Spleen (tissue), 11 donors: Measurements from ENCODE around the gene RAB11A. TPM values are rescaled to one million over a fixed set of nuclear protein-coding genes. Genes with fewer than 3 reads are reported as not detected.

ENCODE experiments used
- DNase-seq: peaks from one replicate; pipeline ENCODE4 v3.0.0-alpha.2; 2020
- H3K27ac ChIP-seq, 8 donors: fragments of 200-600 bp; sonication (generic) in 7 of 8; 1 replicate in 4 of 8; 2 replicates in 4 of 8; pipeline versions ENCODE4 v1.5.0 to v1.8.0; 2016 to 2021; ENCODE audit warnings: inconsistent platforms in 4 of 8, mild to moderate bottlenecking in 4 of 8, moderate library complexity in 1 of 8
- H3K27me3 ChIP-seq, 7 donors: fragments of 200-600 bp; sonication (generic) in 6 of 7; replicated peaks in 1 of 7; 1 replicate in 4 of 7; 2 replicates in 3 of 7; pipeline versions ENCODE4 v1.5.0 to v1.8.0; 2016 to 2021; ENCODE audit warnings: inconsistent platforms in 3 of 7, mild to moderate bottlenecking in 1 of 7
- H3K36me3 ChIP-seq, 6 donors: fragments of 200-600 bp; sonication (generic) in 5 of 6; 1 replicate in 4 of 6; 2 replicates in 2 of 6; pipeline versions ENCODE4 v1.5.0 to v1.8.0; 2016 to 2021; ENCODE audit warnings: inconsistent platforms in 2 of 6
- H3K4me1 ChIP-seq, 6 donors: fragments of 200-600 bp; sonication (generic) in 5 of 6; 1 replicate in 3 of 6; 2 replicates in 3 of 6; pipeline versions ENCODE4 v1.5.0 to v1.8.0; 2016 to 2021; ENCODE audit warnings: inconsistent platforms in 3 of 6
- H3K4me3 ChIP-seq, 8 donors: fragments of 200-600 bp; sonication (generic) in 7 of 8; 1 replicate in 4 of 8; 2 replicates in 4 of 8; pipeline versions ENCODE4 v1.5.0 to v1.8.0; 2016 to 2021; ENCODE audit warnings: inconsistent platforms in 4 of 8, mild to moderate bottlenecking in 4 of 8, moderate library complexity in 2 of 8
- H3K9me3 ChIP-seq, 8 donors: fragments of 200-600 bp; sonication (generic) in 7 of 8; 1 replicate in 4 of 8; 2 replicates in 4 of 8; pipeline versions ENCODE4 v1.5.0 to v1.8.0; 2016 to 2021; ENCODE audit warnings: inconsistent platforms in 4 of 8
- POLR2A ChIP-seq, 3 donors: fragments of 450-650 bp; IDR thresholded peaks; one replicate each; pipeline ENCODE4 v1.5.1; 2017; ENCODE audit warnings: antibody characterized with exemption in 3 of 3, mild to moderate bottlenecking in 1 of 3
- POLR2AphosphoS5 ChIP-seq, 3 donors: sonication (generic); formaldehyde crosslinking; IDR thresholded peaks; one replicate each; pipeline ENCODE4 v1.5.1; 2017; ENCODE audit warnings: antibody characterized with exemption in 3 of 3
- WGBS, 5 donors: extraction: QIAGEN DNeasy Blood & Tissue Kit in 3 of 5; methylation state at CpG; one replicate each; pipeline versions ENCODE4 v1.1.5 to v1.1.7; 2013 to 2018; 5-methylcytosine and 5-hydroxymethylcytosine counted together
- intact Hi-C: fragments of 100-400 bp; cut with DNase I; formaldehyde crosslinking; loops from one replicate; pipeline ENCODE4 v1.15.0; 2023; ENCODE audit warnings: low total_unique reads
- polyA plus RNA-seq, 3 donors: library from polyadenylated mRNA; stranded (reverse); fragments of 200-250 nt; gene quantifications; one replicate each; pipeline ENCODE4 v1.2.1, GENCODE V29; 2013
- total RNA-seq, 7 donors: library from RNA; depleted of rRNA in 3 of 7; stranded (reverse); fragments of >200 nt in 3 of 7; fragmentation: NEBNext Ultra II Directional in 4 of 7; extraction: Animal tissue kit (Norgen Biotek cat#: 25700) in 4 of 7; gene quantifications; one replicate each; pipeline versions ENCODE4 v1.1.0 to v1.2.1, GENCODE V29; 2016 to 2021
- TF ChIP-seq, protein P1 (sequence below), 11 experiments: fragments of 200-600 bp in 7 of 11; fragments of 450-650 bp in 4 of 11; sonication (generic) in 4 of 11; IDR thresholded peaks in 8 of 11; conservative IDR thresholded peaks in 3 of 11; 1 replicate in 7 of 11; 2 replicates in 4 of 11; pipeline versions ENCODE4 v1.4.0 to v1.8.0; 2016 to 2021; ENCODE audit warnings: antibody characterized with exemption in 11 of 11, inconsistent platforms in 4 of 11, mild to moderate bottlenecking in 1 of 11
- donor health status: healthy with polysubstance abuse.
- donor health status: DM: no; HTN: no; CAD: no; lungs with moderate emphysema.
- donor health status: DM: no; HTN: no; CAD: no.
- donor health status: Bipolar disorder and iron deficiency.
- donor health status: healthy.
- donor health status: DM: no; HTN: no; CAD: no.
- donor health status: DM: yes; HTN: yes; CAD: no.

RAB11A gene
- total and polyA plus RNA-seq, 10 donors, result 86.7 to 313 (median 235) TPM

DNA sequence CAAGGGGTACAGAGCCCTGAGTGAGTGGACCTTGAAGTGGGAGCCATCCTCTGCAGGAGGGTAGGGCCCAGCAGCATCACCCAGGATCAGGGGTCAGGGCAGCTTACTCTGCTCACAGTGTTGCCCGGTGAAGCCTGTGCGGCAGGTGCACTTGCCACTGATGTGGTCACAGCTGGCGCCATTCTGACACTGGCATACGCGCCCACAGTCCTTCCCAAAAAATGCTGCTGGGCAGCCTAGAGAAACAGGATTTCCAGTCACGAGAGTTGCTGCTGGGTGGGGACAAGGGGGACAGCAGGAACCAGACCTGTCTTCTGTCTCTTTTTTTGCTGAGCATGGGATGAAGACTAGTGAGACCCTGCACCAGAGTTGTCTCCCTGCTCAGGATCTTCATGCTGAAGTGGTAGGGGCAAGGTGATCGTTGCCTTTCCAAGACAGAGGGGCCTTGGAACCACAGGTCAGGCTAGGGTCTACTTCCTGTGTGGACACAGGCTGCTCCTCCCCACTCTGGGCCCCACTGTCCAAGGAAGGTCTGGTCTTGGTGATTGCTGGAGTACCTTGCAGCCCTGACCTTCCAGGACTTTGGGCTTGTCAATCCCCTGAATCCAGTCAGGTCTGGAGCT is 46.9 kb downstream of the RAB11A start:
- 69 to 81% (median 73%) methylated on average over 6 to 7 of the region's 7 CpGs for WGBS, 5 donors
- H3K27me3 ChIP-seq, result no peaks in the 10 kb centered on the region
- DNase-seq, result no peak
- peaks cover 0 to 44% (median 3%) of the 10 kb centered on the region in 6 donors for H3K36me3 ChIP-seq
- no peak overlapping the region for H3K27ac ChIP-seq
- no peaks in the 10 kb centered on the region for H3K9me3 ChIP-seq
- intact Hi-C loops, result no loop called here
- no peak overlapping the region for H3K4me3 ChIP-seq
- TF ChIP-seq POLR2AphosphoS5 (IDR thresholded peaks at IDR 0.05) (peak in 1 of 3 donors; percentile 12), POLR2A (IDR thresholded peaks at IDR 0.05) (no peak)
- TF ChIP-seq, protein P1, sequence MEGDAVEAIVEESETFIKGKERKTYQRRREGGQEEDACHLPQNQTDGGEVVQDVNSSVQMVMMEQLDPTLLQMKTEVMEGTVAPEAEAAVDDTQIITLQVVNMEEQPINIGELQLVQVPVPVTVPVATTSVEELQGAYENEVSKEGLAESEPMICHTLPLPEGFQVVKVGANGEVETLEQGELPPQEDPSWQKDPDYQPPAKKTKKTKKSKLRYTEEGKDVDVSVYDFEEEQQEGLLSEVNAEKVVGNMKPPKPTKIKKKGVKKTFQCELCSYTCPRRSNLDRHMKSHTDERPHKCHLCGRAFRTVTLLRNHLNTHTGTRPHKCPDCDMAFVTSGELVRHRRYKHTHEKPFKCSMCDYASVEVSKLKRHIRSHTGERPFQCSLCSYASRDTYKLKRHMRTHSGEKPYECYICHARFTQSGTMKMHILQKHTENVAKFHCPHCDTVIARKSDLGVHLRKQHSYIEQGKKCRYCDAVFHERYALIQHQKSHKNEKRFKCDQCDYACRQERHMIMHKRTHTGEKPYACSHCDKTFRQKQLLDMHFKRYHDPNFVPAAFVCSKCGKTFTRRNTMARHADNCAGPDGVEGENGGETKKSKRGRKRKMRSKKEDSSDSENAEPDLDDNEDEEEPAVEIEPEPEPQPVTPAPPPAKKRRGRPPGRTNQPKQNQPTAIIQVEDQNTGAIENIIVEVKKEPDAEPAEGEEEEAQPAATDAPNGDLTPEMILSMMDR (IDR thresholded peaks at IDR 0.05 in 8 of 11, conservative IDR thresholded peaks at IDR 0.05 in 3 of 11), result no peak
- peaks cover 5 to 59% (median 30%) of the 10 kb centered on the region in 6 donors for H3K4me1 ChIP-seq

DNA sequence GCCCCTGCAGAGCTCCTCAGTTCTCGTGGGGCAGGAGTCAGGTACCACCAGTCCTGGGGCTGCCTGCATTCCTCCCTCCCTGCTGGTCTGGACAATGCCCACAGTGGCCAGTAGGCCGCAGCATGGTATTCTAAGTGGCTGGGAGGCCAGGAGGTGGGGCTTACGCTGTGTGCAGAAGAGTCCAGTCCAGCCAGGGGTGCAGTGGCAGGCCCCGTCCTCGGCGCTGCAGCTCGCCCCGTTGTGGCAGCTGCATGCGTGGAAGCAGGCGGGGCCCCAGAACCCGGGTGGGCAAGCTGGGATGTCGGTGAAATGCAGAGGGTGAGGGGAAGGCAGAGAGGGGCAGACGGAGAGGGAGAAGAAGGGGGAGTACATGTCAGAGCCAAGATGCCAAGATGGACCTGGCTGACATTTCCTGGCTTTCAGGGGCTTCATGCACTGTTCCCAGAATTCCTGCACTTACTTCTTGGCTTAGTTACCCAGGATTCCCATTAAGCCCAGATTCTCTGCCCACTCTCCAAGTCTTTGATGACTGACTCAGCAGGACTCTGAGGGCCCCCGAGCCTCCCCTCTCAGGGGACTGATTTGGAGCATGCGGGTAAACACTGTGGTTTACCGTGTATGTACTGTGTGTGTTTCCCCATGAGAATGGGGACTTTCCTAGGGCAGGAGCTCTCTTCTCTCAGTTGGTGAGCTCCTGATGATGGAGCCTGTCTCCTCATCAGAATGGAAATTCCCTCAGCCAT is 47.5 kb downstream of the RAB11A start:
- peaks cover 0 to 37% (median 1%) of the 10 kb centered on the region in 6 donors for H3K36me3 ChIP-seq
- TF ChIP-seq POLR2AphosphoS5 (IDR thresholded peaks at IDR 0.05) (peak; percentile 10 to 50 (median 23)), POLR2A (IDR thresholded peaks at IDR 0.05) (no peak)
- TF ChIP-seq, protein P1 (IDR thresholded peaks at IDR 0.05 in 8 of 11, conservative IDR thresholded peaks at IDR 0.05 in 3 of 11), result peak in 8 of 11 experiments; percentile 32 to 57 (median 42)
- H3K27me3 ChIP-seq, result no peaks in the 10 kb centered on the region
- H3K27ac ChIP-seq, result peak overlapping the region in 1 of 8 donors; percentile 14
- DNase-seq, result peak; percentile 77
- H3K4me1 ChIP-seq, result peaks cover 5 to 66% (median 33%) of the 10 kb centered on the region in 6 donors
- peak overlapping the region in 1 of 8 donors; percentile 32 for H3K4me3 ChIP-seq
- intact Hi-C loops, result no loop called here
- H3K9me3 ChIP-seq, result no peaks in the 10 kb centered on the region
- WGBS, 5 donors, result 46 to 66% (median 61%) methylated on average over 15 to 16 of the region's 16 CpGs

- WGBS, 5 donors, result 52 to 79% (median 73%) methylated on average over 3 of the region's 3 CpGs
- Histone ChIP-seq H3K4me1 (peaks cover 5 to 71% (median 33%) of the 10 kb centered on the region in 6 donors), H3K27ac (peak overlapping the region in 1 of 8 donors; percentile 14), H3K36me3 (peaks cover 0 to 32% (median 0%) of the 10 kb centered on the region in 6 donors), H3K9me3 (no peaks in the 10 kb centered on the region), H3K4me3 (no peak overlapping the region), H3K27me3 (no peaks in the 10 kb centered on the region)
- DNase-seq, result no peak
- intact Hi-C loops, result no loop called here
- TF ChIP-seq POLR2A (IDR thresholded peaks at IDR 0.05) (no peak), POLR2AphosphoS5 (IDR thresholded peaks at IDR 0.05) (no peak)
- TF ChIP-seq, protein P1 (IDR thresholded peaks at IDR 0.05 in 8 of 11, conservative IDR thresholded peaks at IDR 0.05 in 3 of 11), result no peak
Observed at GRCh38 chr15:65917407-65917756, 48.1 kb downstream of the RAB11A start.

DNA sequence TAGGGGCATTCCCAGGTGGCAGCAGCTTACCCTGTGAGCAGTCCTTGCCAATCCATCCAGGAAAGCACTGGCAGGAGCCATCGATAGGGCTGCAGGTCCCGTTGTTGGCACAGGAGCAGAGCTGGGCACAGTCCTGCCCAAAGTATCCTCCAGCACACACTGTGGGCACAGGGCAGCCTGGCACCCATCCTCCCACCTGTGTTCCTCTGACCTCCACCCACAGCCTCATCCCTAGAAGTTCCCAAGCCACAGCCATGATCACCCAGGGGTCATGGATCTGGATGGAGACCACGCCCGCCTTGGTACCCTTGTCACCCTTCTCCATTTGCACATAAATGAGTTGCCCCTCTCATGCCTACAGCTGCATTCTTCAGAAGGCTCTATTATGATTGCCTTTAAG is 48.6 kb downstream of the RAB11A start:
- Histone ChIP-seq H3K4me1 (peaks cover 5 to 71% (median 33%) of the 10 kb centered on the region in 6 donors), H3K36me3 (peaks cover 0 to 26% (median 0%) of the 10 kb centered on the region in 6 donors), H3K27me3 (no peaks in the 10 kb centered on the region), H3K9me3 (no peaks in the 10 kb centered on the region), H3K27ac (no peak overlapping the region), H3K4me3 (no peak overlapping the region)
- intact Hi-C loops, result no loop called here
- no peak for TF ChIP-seq POLR2AphosphoS5 (IDR thresholded peaks at IDR 0.05)
- TF ChIP-seq POLR2A (IDR thresholded peaks at IDR 0.05), result no peak
- TF ChIP-seq, protein P1 (IDR thresholded peaks at IDR 0.05 in 8 of 11, conservative IDR thresholded peaks at IDR 0.05 in 3 of 11), result no peak
- no peak for DNase-seq
- WGBS, 5 donors, result 91 to 100% (median 95%) methylated on average over 4 of the region's 4 CpGs
